Hepatocyte (in vitro differentiated cells): ENCODE measurements around the gene TKT.

Experiments used
- CTCF ChIP-seq: fragments of 200-600 bp; sonication (generic); IDR thresholded peaks from 2 replicates; pipeline ENCODE4 v1.5.1; 2016; ENCODE audit warnings: antibody characterized with exemption, mild to moderate bottlenecking; ENCODE audit not compliant: poor library complexity
- EZH2 ChIP-seq: fragments of 200-600 bp; sonication (generic); IDR thresholded peaks from 2 replicates; pipeline ENCODE4 v1.6.1; 2016; ENCODE audit warnings: antibody characterized with exemption, mild to moderate bottlenecking, borderline replicate concordance
- EZH2phosphoT487 ChIP-seq: fragments of 200-600 bp; sonication (generic); IDR thresholded peaks from one replicate; pipeline ENCODE4 v1.6.1; 2018; ENCODE audit warnings: antibody characterized with exemption, mild to moderate bottlenecking, low read depth, moderate library complexity; ENCODE audit not compliant: unreplicated experiment, severe bottlenecking

GRCh38 chr3:53257465-53257864 is 1.6 kb upstream of the TKT start:
- TF ChIP-seq CTCF: no peak
- no peak for TF ChIP-seq EZH2
- no peak for TF ChIP-seq EZH2phosphoT487
